ENCODE measurements around the gene LSP1. TPM values are rescaled to one million over a fixed set of nuclear protein-coding genes. Genes with fewer than 3 reads are reported as not detected.
"Not testable (repeated sequence)": the region's sequence is repeated elsewhere in the genome, so short reads cannot be mapped to it uniquely, and the experiment has no call there.

Gene LSP1
- total RNA-seq, 1 experiment from 2014 or later, result 4.0 TPM

- no peak for DNase-seq (ENCODE audit: low read depth)
Measured at GRCh38 chr11:1875093-1875850, 22.4 kb downstream of the LSP1 start.

DNA sequence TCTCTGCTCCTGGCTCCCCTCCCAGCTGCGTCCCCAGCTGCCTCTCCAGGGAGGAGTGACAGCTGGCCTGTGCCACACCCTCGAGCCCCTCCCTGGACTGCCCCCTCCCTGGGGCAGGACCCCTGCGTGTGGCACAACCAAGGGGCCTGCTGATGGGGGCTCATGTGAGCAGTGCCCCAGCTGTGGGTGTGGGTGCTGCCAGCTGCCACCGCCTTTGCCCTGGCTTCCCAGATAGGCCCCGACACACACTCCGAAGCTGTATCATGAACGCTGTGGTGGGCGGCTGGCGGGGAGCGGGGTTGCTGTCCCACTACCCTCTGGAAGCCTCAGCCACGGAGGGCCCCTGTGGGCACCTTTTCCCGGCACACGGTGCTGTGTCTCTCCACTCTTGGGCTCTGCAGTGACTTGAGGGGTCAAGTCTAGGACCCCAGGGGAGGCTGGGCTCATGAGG is 23.0 kb downstream of the LSP1 start:
- not testable (repeated sequence) for DNase-seq (ENCODE audit: low read depth)

GRCh38 chr11:1876361-1877063 is 23.6 kb downstream of the LSP1 start:
- DNase-seq (ENCODE audit: low read depth), result no peak

DNA sequence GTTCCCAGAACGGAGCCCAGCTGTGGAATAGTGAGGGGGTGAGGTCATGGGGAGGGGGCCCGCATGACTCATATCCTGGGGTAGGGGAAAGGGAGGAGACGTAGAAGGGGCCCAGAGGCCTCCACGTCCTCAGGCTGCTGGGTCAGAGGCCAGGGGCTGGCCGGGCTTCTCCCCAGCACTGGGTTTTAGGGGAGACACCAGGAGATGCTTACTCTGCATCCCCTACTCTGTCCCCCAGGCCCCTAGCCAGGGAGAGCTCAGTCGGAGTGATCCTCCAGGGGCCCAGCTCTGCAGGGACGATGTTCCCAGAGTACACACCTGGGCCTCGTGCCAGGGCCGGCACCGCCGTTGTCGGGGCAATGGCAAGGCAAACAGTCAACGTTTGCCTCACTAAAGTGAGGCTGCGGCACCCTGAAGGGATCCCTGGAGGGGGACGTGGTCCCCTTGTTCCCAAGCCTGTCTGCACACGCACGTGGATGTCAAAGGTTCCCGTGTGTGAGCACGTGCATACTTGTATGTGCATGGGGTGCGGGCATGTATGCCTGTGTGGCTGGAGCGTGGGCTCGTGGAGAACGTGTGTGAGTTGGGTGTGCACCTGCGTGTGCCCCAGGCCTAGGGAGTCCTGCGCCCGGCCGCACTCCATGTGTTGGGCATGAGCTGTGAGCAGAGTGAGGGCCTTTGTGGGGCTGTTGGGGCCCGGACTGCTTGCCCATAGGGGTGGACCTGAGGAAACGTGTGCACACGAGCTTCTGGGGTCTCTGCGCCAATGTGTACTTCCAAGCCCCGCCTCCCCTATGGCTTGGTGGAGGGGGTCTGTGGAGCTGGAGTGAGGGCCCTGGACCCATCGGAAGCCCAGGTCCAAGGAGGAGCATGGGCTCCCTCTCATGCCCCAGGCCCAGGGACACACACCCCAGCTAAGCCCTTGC is 24.6 kb downstream of the LSP1 start:
- peak; percentile 32 for DNase-seq (ENCODE audit: low read depth)

GRCh38 chr11:1878137-1879031 is 25.5 kb downstream of the LSP1 start:
- no peak for DNase-seq (ENCODE audit: low read depth)

DNA sequence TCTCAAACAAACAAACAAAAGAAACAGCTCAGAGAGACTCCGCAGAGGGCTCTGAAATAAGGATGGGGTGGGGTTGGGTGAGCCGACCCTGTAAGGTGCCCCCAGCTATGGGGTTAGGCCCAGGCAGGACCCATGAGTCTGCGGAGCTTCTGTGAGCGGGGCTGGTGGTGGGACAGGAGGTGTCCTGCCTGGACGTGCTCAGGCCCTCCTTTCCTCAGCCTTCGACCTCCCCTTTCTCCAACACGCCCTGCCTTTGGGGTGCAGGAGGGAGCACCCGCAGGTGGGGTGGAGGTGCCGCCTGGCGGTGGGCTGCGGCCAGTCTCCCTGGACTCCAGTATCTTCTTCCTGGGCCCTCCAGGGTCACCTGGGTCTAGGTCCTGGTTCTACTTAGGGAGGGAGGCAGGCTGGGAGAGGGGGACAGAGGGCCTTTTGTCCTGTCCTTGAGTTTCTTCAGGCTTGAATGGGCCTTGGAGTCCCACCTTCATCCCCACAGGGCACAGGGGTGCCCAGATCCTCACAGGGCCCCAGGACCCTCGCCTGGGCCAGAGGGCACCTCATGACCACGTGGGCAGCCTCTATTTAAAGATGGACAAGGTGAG is 26.6 kb downstream of the LSP1 start:
- DNase-seq (ENCODE audit: low read depth), result no peak

DNA sequence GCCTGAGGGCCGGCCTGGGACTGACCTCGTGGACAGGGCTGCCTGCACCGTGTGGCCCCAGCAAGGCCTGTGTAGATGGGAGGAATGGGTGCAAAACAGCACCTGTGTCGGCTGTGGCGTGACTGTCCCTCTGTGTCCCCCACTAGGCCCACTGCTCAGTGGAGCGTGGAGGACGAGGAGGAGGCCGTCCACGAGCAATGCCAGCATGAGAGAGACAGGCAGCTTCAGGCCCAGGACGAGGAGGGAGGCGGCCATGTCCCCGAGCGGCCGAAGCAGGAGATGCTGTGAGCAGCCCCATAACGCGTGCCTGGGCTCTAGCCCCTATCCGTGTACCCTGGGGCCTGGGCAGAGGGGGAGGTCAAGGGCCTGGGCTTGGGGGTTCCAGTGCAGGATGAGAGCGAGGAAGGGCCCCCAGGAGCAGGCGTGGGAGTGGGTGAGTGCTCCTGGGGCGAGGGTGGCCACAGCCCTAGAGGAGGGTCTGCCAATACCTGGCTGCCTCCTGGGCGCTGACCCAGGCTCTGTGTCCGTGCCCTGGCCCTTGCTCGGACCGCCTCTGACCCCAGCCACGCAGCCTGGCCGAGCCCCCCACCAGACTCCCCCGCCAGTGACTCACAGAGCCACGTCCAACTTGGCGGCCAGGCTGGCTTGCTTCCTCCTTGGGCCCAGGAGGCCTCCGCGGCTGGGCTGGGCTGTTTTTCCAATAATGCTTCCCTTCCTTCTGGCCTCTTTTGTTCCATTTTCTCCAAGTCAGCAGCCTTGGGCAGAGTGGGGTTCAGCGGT is 27.2 kb downstream of the LSP1 start:
- DNase-seq (ENCODE audit: low read depth), result no peak

- no peak for DNase-seq (ENCODE audit: low read depth)
Measured at GRCh38 chr11:1880746-1881441, 28.0 kb downstream of the LSP1 start.

GRCh38 chr11:1881442-1882264 is 28.8 kb downstream of the LSP1 start:
- DNase-seq (ENCODE audit: low read depth), result no peak

GRCh38 chr11:1882265-1883238 is 29.7 kb downstream of the LSP1 start:
- peak; percentile 46 for DNase-seq (ENCODE audit: low read depth)

DNA sequence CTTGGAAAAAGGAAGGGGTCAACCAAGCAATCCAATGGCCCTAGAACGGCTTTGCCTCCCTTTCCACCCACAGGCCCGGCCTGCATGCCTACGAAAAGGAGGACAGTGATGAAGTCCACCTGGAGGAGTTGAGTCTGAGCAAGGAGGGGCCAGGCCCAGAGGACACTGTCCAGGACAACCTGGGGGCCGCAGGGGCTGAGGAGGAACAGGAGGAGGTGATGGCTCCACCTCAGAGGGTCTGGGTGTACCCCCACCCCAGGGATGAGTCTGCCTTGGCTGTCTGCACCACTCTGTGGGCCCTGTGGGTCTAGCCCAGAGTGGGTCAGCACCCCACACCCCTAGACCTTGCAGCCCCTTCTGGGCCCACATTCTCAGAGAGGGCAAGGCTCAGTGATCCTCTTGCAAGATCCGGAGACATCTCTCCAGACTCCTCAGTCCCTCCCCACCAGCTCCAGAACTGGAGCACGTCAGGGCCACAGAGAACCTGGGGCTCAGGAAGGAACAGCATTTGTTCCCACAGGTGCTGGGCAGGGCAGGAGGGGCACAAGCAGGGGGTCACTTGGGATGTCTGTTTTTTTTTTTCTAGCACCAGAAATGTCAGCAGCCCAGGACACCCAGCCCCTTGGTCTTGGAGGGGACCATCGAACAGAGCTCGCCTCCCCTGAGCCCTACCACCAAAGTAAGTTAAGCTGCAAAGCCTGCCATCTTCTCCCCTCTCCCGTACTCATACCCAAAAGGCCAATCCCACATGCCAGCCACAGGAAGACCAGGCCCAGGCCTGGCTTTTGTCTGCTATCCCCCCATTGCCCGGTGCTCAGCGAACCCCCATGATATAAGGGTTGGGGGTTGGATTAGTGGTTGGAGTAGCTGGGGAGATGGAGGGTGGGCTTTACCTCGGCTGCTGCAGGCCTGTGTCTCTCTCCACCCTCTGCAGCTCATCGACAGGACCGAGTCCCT is 30.7 kb downstream of the LSP1 start:
- DNase-seq (ENCODE audit: low read depth), result no peak

DNA sequence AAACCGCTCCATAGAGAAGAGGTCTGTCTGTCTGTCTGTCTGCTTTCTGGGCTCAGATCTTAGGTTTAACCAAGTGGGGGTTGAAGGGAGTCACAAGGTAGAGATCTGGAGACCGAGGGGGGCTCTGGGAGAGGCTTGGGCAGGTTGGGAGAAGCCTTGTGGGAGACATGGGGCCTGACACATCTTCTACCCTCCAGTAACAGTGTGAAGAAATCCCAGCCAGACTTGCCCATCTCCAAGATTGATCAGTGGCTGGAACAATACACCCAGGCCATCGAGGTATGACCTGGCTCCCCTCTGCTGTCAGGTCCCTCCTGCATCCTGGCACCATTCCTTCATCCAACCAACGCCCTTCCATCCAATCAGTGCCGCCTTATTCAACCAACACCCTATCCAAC is 31.4 kb downstream of the LSP1 start:
- DNase-seq (ENCODE audit: low read depth), result no peak

- not testable (repeated sequence) for DNase-seq (ENCODE audit: low read depth)
Measured at GRCh38 chr11:1886551-1886950, 33.7 kb downstream of the LSP1 start.

DNA sequence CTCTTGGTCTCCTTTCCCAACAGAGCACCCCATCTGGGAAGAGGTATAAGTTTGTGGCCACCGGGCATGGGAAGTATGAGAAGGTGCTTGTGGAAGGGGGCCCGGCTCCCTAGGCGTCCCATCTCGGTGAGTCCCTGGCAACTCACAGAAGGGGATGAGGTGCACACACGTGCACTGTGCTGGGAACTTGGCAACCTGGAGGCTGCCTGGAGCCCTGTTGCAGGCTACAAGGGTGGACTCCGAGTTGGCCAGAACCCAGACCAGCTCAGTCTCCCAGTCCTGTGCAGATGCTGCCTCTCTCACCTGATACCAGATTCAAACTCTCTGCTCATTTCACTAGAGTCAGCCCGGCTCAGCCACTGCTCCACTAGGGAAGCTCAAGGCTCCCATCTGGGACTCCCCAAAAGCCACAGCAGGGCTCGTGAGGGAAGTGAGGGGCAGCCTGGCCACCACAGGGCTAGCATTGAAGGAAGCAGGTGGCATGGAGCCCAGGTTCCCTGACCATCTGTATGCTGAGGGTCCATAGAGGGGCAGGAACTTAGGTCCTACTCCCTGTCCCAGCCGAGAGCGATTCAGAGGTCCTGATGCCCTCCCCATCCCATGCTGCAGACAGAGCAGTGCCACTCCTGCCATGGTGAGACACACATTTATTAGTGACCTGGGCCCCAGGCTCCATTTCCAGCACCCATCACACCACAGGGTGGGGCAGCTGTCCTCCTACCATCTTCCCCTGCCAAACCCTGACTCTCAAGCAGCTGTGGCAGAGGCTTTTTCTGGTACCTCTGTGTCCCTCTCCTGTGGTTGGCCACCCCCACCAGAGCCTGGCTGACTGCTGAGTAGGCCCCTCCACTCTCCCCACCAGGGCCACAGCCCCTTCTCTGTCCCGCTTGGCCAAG is 34.8 kb downstream of the LSP1 start:
- DNase-seq (ENCODE audit: low read depth), result no peak

- no peak for DNase-seq (ENCODE audit: low read depth)
Measured at GRCh38 chr11:1888347-1888753, 35.5 kb downstream of the LSP1 start.

All from M059J (cell line).